Measurements from ENCODE around the gene NMT1.

Gene NMT1

GRCh38 chr17:45086391-45086790 is 25.3 kb downstream of the NMT1 start:
- DNase-seq: no peak

- DNase-seq: no peak
Observed at GRCh38 chr17:45086865-45087503, 25.9 kb downstream of the NMT1 start.

GRCh38 chr17:45087504-45087975 is 26.4 kb downstream of the NMT1 start:
- DNase-seq: no peak

- no peak for DNase-seq
Observed at GRCh38 chr17:45087978-45088377, 26.9 kb downstream of the NMT1 start.

GRCh38 chr17:45088741-45089140 is 27.6 kb downstream of the NMT1 start:
- no peak for DNase-seq

- DNase-seq: no peak
Observed at GRCh38 chr17:45090711-45091110, 29.6 kb downstream of the NMT1 start.

GRCh38 chr17:45091778-45092425 is 30.8 kb downstream of the NMT1 start:
- no peak for DNase-seq

GRCh38 chr17:45092911-45093430 is 31.9 kb downstream of the NMT1 start:
- no peak for DNase-seq

GRCh38 chr17:45093444-45094110 is 32.5 kb downstream of the NMT1 start:
- DNase-seq: no peak

- no peak for DNase-seq
Observed at GRCh38 chr17:45096141-45096540, 35.0 kb downstream of the NMT1 start.

GRCh38 chr17:45096926-45097325 is 35.8 kb downstream of the NMT1 start:
- no peak for DNase-seq

- DNase-seq: peak; percentile 87
Observed at GRCh38 chr17:45098081-45098868, 37.2 kb downstream of the NMT1 start.

- DNase-seq: peak; percentile 73
Observed at GRCh38 chr17:45098869-45099616, 37.9 kb downstream of the NMT1 start.

- no peak for DNase-seq
Observed at GRCh38 chr17:45101546-45101882, 40.4 kb downstream of the NMT1 start.

- DNase-seq: no peak
Observed at GRCh38 chr17:45101883-45102811, 41.0 kb downstream of the NMT1 start.

- no peak for DNase-seq
Observed at GRCh38 chr17:45102856-45103255, 41.7 kb downstream of the NMT1 start.

GRCh38 chr17:45103269-45103795 is 42.2 kb downstream of the NMT1 start:
- no peak for DNase-seq

GRCh38 chr17:45104029-45104428 is 42.9 kb downstream of the NMT1 start:
- no peak for DNase-seq

GRCh38 chr17:45104497-45104896 is 43.4 kb downstream of the NMT1 start:
- DNase-seq: no peak

GRCh38 chr17:45104907-45105624 is 43.9 kb downstream of the NMT1 start:
- DNase-seq: no peak
